ENCODE measurements around the gene VWA8. TPM values are rescaled to one million over a fixed set of nuclear protein-coding genes. Genes with fewer than 3 reads are reported as not detected.

The VWA8 gene
- total RNA-seq, 4 donors from 2014 or later: 27.1 to 39.7 (median 30.4) TPM

GRCh38 chr13:41558781-41559560, 401.9 kb downstream of the VWA8 start:
- DNase-seq: no peak
- Histone ChIP-seq H3K27me3 (no peaks in the 10 kb centered on the region), H3K4me1 (peaks cover 0 to 9% of the 10 kb centered on the region in 2 donors), H3K4me3 (replicated peaks in 1 of 3) (no peak overlapping the region), H3K9me3 (no peaks in the 10 kb centered on the region), H3K27ac (no peak overlapping the region), H3K36me3 (no peaks in the 10 kb centered on the region)
- no peak for TF ChIP-seq POLR2A (IDR thresholded peaks at IDR 0.05)
- no peak for TF ChIP-seq CTCF (IDR thresholded peaks at IDR 0.05)
- 84 to 96% methylated on average over 3 of the region's 3 CpGs for WGBS, 2 donors
- intact Hi-C loops (cut with DNase I): no loop called here

- no peaks in the 10 kb centered on the region for H3K27me3 ChIP-seq
These were observed 403.2 kb downstream of the VWA8 start for GRCh38 chr13:41557719-41558118.

GRCh38 chr13:41554626-41555386, 406.1 kb downstream of the VWA8 start:
- no peak overlapping the region for H3K4me3 ChIP-seq (replicated peaks in 1 of 3)
- intact Hi-C loops (cut with DNase I): no loop called here
- H3K36me3 ChIP-seq: no peaks in the 10 kb centered on the region
- TF ChIP-seq CTCF (IDR thresholded peaks at IDR 0.05): no peak
- TF ChIP-seq POLR2A (IDR thresholded peaks at IDR 0.05): no peak
- no peaks in the 10 kb centered on the region for H3K27me3 ChIP-seq
- H3K27ac ChIP-seq: no peak overlapping the region
- DNase-seq: no peak
- no peaks in the 10 kb centered on the region for H3K4me1 ChIP-seq
- WGBS, 2 donors: 91 to 96% methylated on average over 10 of the region's 10 CpGs
- H3K9me3 ChIP-seq: no peaks in the 10 kb centered on the region

More at GRCh38 chr13:41557719-41558118, 403.2 kb downstream of the VWA8 start:
- DNase-seq: no peak
- TF ChIP-seq CTCF (IDR thresholded peaks at IDR 0.05) (no peak), POLR2A (IDR thresholded peaks at IDR 0.05) (no peak)
- 94 to 97% methylated on average over 2 of the region's 2 CpGs for WGBS, 2 donors
- peaks cover 0 to 9% of the 10 kb centered on the region in 2 donors for H3K4me1 ChIP-seq
- no peak overlapping the region for H3K27ac ChIP-seq
- H3K9me3 ChIP-seq: no peaks in the 10 kb centered on the region
- no peaks in the 10 kb centered on the region for H3K36me3 ChIP-seq
- intact Hi-C loops (cut with DNase I): no loop called here
- H3K4me3 ChIP-seq (replicated peaks in 1 of 3): no peak overlapping the region

GRCh38 chr13:41554180-41554579, 406.7 kb downstream of the VWA8 start:
- no peaks in the 10 kb centered on the region for H3K27me3 ChIP-seq
- no peaks in the 10 kb centered on the region for H3K36me3 ChIP-seq
- 94 to 95% methylated on average over 2 of the region's 2 CpGs for WGBS, 2 donors
- TF ChIP-seq POLR2A (IDR thresholded peaks at IDR 0.05) (no peak), CTCF (IDR thresholded peaks at IDR 0.05) (no peak)
- intact Hi-C loops (cut with DNase I): no loop called here
- DNase-seq: no peak
- H3K4me3 ChIP-seq (replicated peaks in 1 of 3): no peak overlapping the region
- no peaks in the 10 kb centered on the region for H3K9me3 ChIP-seq
- no peaks in the 10 kb centered on the region for H3K4me1 ChIP-seq
- H3K27ac ChIP-seq: no peak overlapping the region

GRCh38 chr13:41552031-41552430, 408.9 kb downstream of the VWA8 start:
- 100% methylated on average over 2 of the region's 2 CpGs for WGBS, 2 donors
- Histone ChIP-seq H3K4me3 (replicated peaks in 1 of 3) (no peak overlapping the region), H3K27ac (no peak overlapping the region), H3K36me3 (no peaks in the 10 kb centered on the region), H3K4me1 (no peaks in the 10 kb centered on the region), H3K9me3 (no peaks in the 10 kb centered on the region), H3K27me3 (no peaks in the 10 kb centered on the region)
- no peak for DNase-seq
- no peak for TF ChIP-seq POLR2A (IDR thresholded peaks at IDR 0.05)
- no peak for TF ChIP-seq CTCF (IDR thresholded peaks at IDR 0.05)
- intact Hi-C loops (cut with DNase I): no loop called here

Data from thyroid gland (tissue), 4 donors.